Glomerular visceral epithelial cell (primary cell): ENCODE data around the gene NANS.
"Not testable (repeated sequence)": the region's sequence is repeated elsewhere in the genome, so short reads cannot be mapped to it uniquely, and the experiment has no call there.

Experiments
- DNase-seq: peaks from one replicate; pipeline ENCODE4 v3.0.0-alpha.2; 2016; ENCODE audit errors: extremely low spot score

NANS gene

GRCh38 chr9:98100456-98100855 is 43.9 kb downstream of the NANS start:
- no peak for DNase-seq

- no peak for DNase-seq
Measured at GRCh38 chr9:98101416-98101815, 44.9 kb downstream of the NANS start.

DNA sequence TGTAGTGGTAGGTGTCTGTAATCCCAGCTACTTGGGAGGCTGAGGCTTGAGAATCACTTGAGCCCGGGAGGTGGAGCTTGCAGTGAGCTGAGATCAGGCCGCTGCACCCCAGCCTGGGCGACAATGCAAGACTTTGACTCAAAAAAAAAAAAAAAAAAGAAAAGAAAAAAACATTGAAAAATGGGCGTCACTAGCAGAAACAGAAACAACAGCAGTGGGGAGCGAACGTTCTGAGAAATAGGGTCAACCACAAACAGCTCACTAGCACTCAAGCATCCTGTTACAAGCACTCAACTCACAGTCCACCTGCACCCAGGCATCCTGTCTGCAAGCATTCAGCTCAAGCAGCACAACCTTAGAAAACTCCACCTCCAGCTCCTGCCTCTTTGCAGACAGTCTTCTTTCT is 45.3 kb downstream of the NANS start:
- DNase-seq: no peak

- DNase-seq: no peak
Measured at GRCh38 chr9:98104445-98104881, 47.9 kb downstream of the NANS start.

- no peak for DNase-seq
Measured at GRCh38 chr9:98105006-98105405, 48.5 kb downstream of the NANS start.

DNA sequence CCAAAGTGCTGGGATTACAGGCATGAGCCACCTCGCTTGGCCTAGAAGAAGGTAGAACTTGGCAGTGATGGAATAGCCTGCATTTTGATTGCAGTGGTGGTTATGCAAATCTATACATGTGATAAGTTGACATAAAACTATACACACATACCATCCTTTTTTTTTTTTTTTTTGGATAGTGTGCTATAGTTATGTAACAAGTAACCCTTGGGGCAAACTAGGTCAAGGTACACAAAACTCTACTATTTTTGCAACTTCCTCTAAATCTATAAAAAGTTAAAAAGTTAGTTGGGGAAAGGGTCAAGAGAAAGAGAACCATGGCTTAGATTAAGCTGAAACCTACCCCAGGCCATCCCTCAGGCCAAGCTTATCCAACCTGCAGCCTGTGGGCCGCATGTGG is 51.4 kb downstream of the NANS start:
- DNase-seq: no peak

- no peak for DNase-seq
Measured at GRCh38 chr9:98108531-98109031, 52.0 kb downstream of the NANS start.

- DNase-seq: no peak
Measured at GRCh38 chr9:98109052-98109451, 52.5 kb downstream of the NANS start.

DNA sequence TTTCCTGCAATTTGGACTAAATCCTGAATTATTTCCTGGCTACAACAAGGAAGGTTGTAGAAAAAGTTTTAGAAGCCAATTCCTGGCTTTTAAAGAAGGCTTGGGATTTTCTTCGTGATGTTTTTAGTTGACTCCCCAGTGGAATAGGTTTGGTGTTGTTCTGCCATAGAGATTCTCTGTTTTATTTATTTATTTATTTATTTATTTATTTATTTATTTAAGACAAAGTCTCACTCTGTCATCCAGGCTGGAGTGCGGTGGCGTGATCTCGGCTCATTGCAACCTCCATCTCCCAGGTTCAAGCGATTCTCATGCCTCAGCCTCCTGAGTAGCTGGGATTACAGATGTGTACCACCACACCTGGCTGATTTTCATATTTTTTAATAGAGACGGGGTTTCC is 60.6 kb downstream of the NANS start:
- not testable (repeated sequence) for DNase-seq

- DNase-seq: peak; percentile 40
Measured at GRCh38 chr9:98117984-98118639, 61.6 kb downstream of the NANS start.

DNA sequence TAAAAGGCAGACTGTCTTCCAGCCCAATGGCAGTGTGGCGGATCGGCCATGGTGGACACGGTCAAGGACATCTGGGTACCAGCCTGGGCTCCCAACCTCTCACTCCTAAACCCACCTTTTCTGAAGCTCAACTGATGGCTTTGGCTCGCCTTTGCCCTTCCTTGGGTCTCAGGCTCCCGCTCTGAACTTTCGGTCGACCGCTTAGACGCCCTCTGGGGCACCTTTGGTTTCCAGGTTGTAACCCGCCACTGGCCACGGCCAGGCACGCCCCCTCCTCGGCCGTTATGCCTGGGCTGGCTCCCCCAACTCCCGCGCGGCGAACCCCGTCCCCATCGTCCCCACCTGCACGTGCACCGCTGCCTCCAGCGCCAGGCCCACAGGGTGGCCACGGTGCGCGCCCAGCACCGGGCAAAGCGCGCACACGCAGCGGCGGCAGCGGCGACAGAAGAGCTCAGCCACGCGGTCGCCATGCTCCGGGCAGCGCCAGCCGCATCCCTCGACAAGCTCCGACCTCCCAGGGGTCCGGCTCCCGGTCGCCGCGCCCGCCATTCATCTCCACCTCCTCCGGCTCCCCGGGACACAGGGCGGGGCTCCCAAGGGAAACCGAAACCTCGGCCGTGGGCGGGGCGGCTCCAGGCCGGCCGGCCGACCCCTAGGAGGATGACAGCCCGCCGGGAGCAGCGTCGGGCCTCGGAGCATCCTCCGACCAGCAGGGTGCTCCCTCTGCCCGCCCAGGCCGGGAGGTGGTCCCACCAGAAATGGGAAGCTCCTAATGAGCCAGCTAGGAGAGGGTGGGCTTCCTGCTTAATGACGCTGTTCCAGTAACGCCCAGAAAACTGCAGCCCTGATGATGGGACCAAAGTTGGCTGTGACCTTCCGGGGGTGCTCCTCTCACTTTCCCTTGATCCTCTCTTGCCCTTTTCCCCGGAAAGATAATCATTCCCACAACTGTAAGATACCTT is 62.4 kb downstream of the NANS start, which contains the start of gene TRIM14:
Gene TRIM14 (minus strand): TSS at position 583 of the 962 bp plus-strand sequence. CDS start 34 bp downstream, at position 549.
- peak; percentile 75 for DNase-seq

GRCh38 chr9:98120476-98120875 is 63.9 kb downstream of the NANS start:
- no peak for DNase-seq

- peak; percentile 52 for DNase-seq
Measured at GRCh38 chr9:98121058-98121457, 64.5 kb downstream of the NANS start.

GRCh38 chr9:98124091-98124490 is 67.6 kb downstream of the NANS start:
- DNase-seq: not testable (repeated sequence)

DNA sequence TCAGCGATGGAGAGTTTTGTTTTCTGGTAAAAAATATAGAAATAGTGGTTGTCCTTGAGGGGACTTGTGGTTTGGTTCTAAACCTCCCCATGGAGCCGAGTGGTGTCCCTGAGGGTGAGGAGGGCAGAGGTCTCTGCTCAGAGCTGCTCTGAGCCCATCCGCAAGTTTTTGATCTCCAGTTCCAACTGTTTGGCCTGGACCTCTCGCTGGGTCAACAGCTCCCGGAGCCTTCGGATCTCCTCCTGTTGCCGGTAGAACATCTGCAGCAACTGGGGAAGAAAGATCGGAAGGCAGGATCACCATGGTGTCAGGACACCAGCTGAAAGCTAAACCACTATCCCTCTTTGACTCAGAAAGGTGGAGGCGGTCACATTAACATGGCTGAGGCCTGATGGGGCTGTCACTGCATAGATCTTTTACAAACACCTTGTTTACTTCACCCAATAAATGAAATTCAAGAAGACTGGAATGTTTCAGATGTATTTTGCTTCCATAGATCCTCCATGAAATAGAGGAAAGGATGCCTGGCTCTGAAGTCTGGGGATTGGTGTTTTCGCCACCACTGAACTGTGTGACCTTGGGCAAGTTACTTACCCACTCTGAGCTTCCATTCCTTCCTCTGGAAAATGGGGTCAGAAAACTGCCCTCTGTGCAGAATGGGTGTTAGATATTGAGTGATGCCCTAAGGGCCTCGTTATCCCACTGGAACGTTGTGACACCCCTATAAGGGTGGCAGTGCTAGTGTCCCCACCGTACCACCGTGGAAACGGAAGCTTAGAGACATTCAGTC is 68.3 kb downstream of the NANS start:
- DNase-seq: no peak

GRCh38 chr9:98127226-98127625 is 70.7 kb downstream of the NANS start:
- DNase-seq: no peak

DNA sequence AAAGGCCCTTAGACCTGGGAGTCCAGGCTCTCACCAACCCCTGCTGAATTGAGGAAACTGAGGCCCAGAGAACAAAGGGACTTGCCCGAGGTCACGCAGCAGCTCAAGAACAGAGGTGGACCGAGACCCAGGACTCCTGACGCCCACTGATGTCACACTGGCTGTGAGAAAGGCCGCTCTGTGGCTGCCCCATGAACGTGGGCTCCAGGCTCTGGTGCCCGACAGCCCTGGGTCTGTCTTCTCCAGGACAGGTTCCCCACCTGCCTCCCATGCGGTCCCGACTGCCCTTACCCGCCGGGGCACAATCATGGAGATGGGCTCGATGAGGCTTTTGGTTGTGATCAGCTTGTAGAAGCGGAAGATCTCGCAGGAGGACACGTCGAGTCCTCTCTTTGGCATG is 71.8 kb downstream of the NANS start:
- no peak for DNase-seq

- no peak for DNase-seq
Measured at GRCh38 chr9:98129451-98129881, 72.9 kb downstream of the NANS start.

DNA sequence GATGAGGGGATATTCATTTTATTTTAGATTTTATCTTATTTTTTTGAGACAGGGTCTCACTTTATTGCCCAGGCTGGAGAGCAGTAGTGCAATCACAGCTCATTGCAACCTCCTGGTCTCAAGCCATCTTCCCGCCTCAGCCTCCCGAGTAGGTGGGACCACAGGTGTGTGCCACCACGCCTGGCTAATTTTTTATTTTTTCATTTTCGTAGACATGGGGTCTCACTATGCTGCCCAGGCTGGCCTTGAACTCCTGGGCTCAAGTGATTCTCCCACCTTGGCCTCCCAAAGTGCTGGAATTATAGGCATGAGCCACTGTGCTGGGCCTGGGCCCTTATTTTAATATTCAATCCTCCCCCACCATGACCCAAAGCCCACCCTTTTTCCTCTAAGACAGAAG is 73.5 kb downstream of the NANS start:
- not testable (repeated sequence) for DNase-seq

DNA sequence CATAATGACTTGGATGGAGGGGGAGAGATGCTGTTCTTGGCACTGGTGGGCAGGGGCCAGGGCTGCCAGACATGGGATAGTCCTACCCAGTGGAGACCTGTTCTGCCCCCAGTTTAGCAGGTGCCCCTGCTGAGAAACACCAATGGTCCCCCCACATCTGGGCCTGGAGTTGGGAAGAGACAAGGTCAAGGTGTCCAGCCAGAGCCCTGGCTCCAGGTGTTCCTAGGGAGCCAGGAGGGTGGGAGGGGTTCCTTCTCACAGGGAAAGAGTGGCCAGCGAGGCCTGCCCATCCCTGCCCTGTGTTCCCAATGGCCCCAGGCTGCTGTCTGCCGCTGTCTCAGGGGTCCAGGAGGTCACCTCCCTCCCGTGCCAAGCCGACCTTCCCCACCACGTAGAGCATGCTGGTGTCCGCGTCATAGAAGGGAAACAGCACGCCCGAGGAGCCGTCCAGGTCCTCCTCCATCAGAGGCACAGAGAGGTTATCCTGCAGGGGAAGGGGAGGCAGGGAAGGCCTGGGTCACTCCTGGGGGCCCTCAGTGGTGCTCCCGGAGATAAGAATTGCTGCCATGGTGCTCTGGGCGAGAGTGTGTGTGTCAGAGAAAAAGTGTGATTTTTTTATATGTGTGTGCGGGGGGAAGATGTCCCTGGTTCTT is 74.2 kb downstream of the NANS start:
- no peak for DNase-seq

DNA sequence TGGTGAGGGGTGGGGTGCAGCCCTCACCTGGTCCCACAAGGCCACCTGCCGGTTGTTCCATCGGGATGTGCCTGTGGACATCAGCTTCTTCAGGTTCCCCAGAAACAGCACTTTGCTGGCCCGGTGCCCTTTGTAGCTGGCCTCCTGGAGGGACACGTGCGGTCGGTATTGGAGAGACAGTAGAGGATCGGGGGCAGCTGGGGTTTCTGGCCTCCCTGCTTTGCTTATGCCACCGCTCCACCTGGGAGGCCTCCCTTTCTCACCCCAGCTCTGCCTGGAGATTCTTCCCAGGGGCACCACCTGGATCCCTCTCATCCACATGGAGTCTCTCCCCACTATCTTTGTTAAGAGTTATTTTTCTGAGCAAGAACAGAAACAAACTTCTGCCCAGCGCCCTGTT is 75.6 kb downstream of the NANS start:
- no peak for DNase-seq
